Measurements from ENCODE around the gene EXT2. TPM values are rescaled to one million over a fixed set of nuclear protein-coding genes. Genes with fewer than 3 reads are reported as not detected.

Gene EXT2
- total RNA-seq, 1 experiment from 2014 or later = 77.0 TPM

DNA sequence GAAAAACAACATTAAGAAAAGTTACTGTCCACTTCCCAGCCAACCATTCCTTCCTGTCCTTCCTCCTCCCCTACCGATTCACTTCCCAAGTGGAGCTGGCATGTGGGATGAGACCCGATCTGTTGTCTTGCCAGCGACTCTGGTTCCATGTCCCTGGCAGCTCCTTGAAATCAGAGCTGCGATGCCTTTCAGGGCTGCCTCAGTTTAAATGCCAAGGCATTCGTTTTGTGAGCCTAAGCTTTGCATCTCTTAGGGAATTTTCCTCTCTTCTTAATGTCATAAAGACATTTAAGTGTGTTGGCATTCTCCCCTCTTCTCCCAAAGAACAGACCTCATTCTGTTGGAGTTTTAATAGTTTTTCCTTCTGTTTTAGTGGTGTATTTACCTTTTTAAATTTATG is 98.4 kb downstream of the EXT2 start:
- H3K36me3 ChIP-seq (ENCODE audit: low read depth, low read length) = peaks cover 6% of the 10 kb centered on the region; the same call in 1 of the 2 replicates
- ChIA-PET CTCF (no interaction called here), POLR2A (ENCODE audit: unreplicated experiment) (no interaction called here)
- no peak overlapping the region for H3K27ac ChIP-seq (ENCODE audit: low read length)
- DNase-seq (no peak), ATAC-seq (no peak)
- no peaks in the 10 kb centered on the region for H3F3A ChIP-seq (ENCODE audit: low read length, unreplicated experiment)
- no peaks in the 10 kb centered on the region for H3K79me2 ChIP-seq (ENCODE audit: low read length)
- intact Hi-C loops (cut with micrococcal nuclease) = no loop called here
- no peak overlapping the region for H2AFZ ChIP-seq (ENCODE audit: low read length)
- H3K9me2 ChIP-seq (replicated peaks; ENCODE audit: low read length) = no peaks in the 10 kb centered on the region
- H3K9me3 ChIP-seq (ENCODE audit: low read length) = no peaks in the 10 kb centered on the region
- no peaks in the 10 kb centered on the region for H3K27me3 ChIP-seq (ENCODE audit: low read length)
- H3K4me1 ChIP-seq (ENCODE audit: insufficient read depth, low read length) = peaks cover 18% of the 10 kb centered on the region
- H3K4me3 ChIP-seq (ENCODE audit: low read length) = no peak overlapping the region
- no peaks in the 10 kb centered on the region for H4K20me1 ChIP-seq (ENCODE audit: low read length)
- H3K4me2 ChIP-seq (ENCODE audit: low read length) = no peak overlapping the region
- no peak for TF ChIP-seq EZH2phosphoT487 (IDR thresholded peaks at IDR 0.05; ENCODE audit: borderline replicate concordance, low read length)
- no peak for TF ChIP-seq CTCF (conservative IDR thresholded peaks at IDR 0.05; ENCODE audit: low read depth, low read length)
- TF ChIP-seq EZH2 (IDR thresholded peaks at IDR 0.05; ENCODE audit: low read length, unreplicated experiment) = no peak
- BruUV-seq (replicated peaks) = no TSS peak
- H3K9ac ChIP-seq (ENCODE audit: low read length) = no peak overlapping the region

- no peak overlapping the region for H3K27ac ChIP-seq (ENCODE audit: low read length)
- ChIA-PET POLR2A (ENCODE audit: unreplicated experiment) (no interaction called here), CTCF (no interaction called here)
- no peaks in the 10 kb centered on the region for H3K79me2 ChIP-seq (ENCODE audit: low read length)
- no peak for TF ChIP-seq EZH2 (IDR thresholded peaks at IDR 0.05; ENCODE audit: low read length, unreplicated experiment)
- TF ChIP-seq EZH2phosphoT487 (IDR thresholded peaks at IDR 0.05; ENCODE audit: borderline replicate concordance, low read length) = no peak
- TF ChIP-seq CTCF (conservative IDR thresholded peaks at IDR 0.05; ENCODE audit: low read depth, low read length) = no peak
- no peak overlapping the region for H3K4me3 ChIP-seq (ENCODE audit: low read length)
- no peaks in the 10 kb centered on the region for H3K27me3 ChIP-seq (ENCODE audit: low read length)
- no peaks in the 10 kb centered on the region for H3F3A ChIP-seq (ENCODE audit: low read length, unreplicated experiment)
- DNase-seq = no peak
- no TSS peak for BruUV-seq (replicated peaks)
- intact Hi-C loops (cut with micrococcal nuclease) = no loop called here
- no peaks in the 10 kb centered on the region for H4K20me1 ChIP-seq (ENCODE audit: low read length)
- no peak overlapping the region for H3K9ac ChIP-seq (ENCODE audit: low read length)
- H3K4me1 ChIP-seq (ENCODE audit: insufficient read depth, low read length) = no peaks in the 10 kb centered on the region
- no peaks in the 10 kb centered on the region for H3K9me3 ChIP-seq (ENCODE audit: low read length)
- no peaks in the 10 kb centered on the region for H3K9me2 ChIP-seq (replicated peaks; ENCODE audit: low read length)
- no peak for ATAC-seq
- H3K4me2 ChIP-seq (ENCODE audit: low read length) = no peak overlapping the region
- H3K36me3 ChIP-seq (ENCODE audit: low read depth, low read length) = no peaks in the 10 kb centered on the region; the same call in 1 of the 2 replicates
- H2AFZ ChIP-seq (ENCODE audit: low read length) = no peak overlapping the region
Measured at GRCh38 chr11:44198146-44198724, 102.8 kb downstream of the EXT2 start.

- Histone ChIP-seq H3K9me3 (ENCODE audit: low read length) (no peaks in the 10 kb centered on the region), H4K20me1 (ENCODE audit: low read length) (no peaks in the 10 kb centered on the region), H3K9ac (ENCODE audit: low read length) (no peak overlapping the region), H3F3A (ENCODE audit: low read length, unreplicated experiment) (no peaks in the 10 kb centered on the region), H3K36me3 (ENCODE audit: low read depth, low read length) (no peaks in the 10 kb centered on the region; the same call in 1 of the 2 replicates), H3K79me2 (ENCODE audit: low read length) (no peaks in the 10 kb centered on the region), H3K4me1 (ENCODE audit: insufficient read depth, low read length) (no peaks in the 10 kb centered on the region), H3K9me2 (replicated peaks; ENCODE audit: low read length) (no peaks in the 10 kb centered on the region), H3K4me3 (ENCODE audit: low read length) (no peak overlapping the region), H2AFZ (ENCODE audit: low read length) (no peak overlapping the region), H3K27me3 (ENCODE audit: low read length) (no peaks in the 10 kb centered on the region), H3K27ac (ENCODE audit: low read length) (no peak overlapping the region), H3K4me2 (ENCODE audit: low read length) (no peak overlapping the region)
- BruUV-seq (replicated peaks) = no TSS peak
- ChIA-PET POLR2A (ENCODE audit: unreplicated experiment) (no interaction called here), CTCF (no interaction called here)
- ATAC-seq (no peak), DNase-seq (no peak)
- intact Hi-C loops (cut with micrococcal nuclease) = no loop called here
- TF ChIP-seq CTCF (conservative IDR thresholded peaks at IDR 0.05; ENCODE audit: low read depth, low read length) = no peak
- no peak for TF ChIP-seq EZH2phosphoT487 (IDR thresholded peaks at IDR 0.05; ENCODE audit: borderline replicate concordance, low read length)
- no peak for TF ChIP-seq EZH2 (IDR thresholded peaks at IDR 0.05; ENCODE audit: low read length, unreplicated experiment)
Measured at GRCh38 chr11:44199298-44199697, 103.8 kb downstream of the EXT2 start.
